Jurkat, Clone E6-1 (cell line): Measurements from ENCODE around the gene ADAM23.

Experiments
- DNase-seq: peaks from one replicate; pipeline ENCODE4 v3.0.0-alpha.2; 2011; ENCODE audit warnings: low read depth, low spot score
- H3K4me3 ChIP-seq: 2 replicates; pipeline ENCODE4 v1.5.1; 2011; ENCODE audit warnings: mild to moderate bottlenecking, low read length, control low read depth, moderate library complexity

Gene ADAM23

GRCh38 chr2:206615417-206616089 is 172.2 kb downstream of the ADAM23 start:
- DNase-seq = no peak
- H3K4me3 ChIP-seq = no peak overlapping the region

GRCh38 chr2:206616151-206616550 is 172.8 kb downstream of the ADAM23 start:
- no peak overlapping the region for H3K4me3 ChIP-seq
- DNase-seq = no peak

- DNase-seq = no peak
- H3K4me3 ChIP-seq = no peak overlapping the region
These were observed 175.7 kb downstream of the ADAM23 start for GRCh38 chr2:206619011-206619410.

- H3K4me3 ChIP-seq = no peak overlapping the region
These were observed 182.8 kb downstream of the ADAM23 start for GRCh38 chr2:206626108-206626507.

GRCh38 chr2:206627632-206628031 is 184.3 kb downstream of the ADAM23 start:
- DNase-seq = no peak
- H3K4me3 ChIP-seq = no peak overlapping the region

More at GRCh38 chr2:206626108-206626507, 182.8 kb downstream of the ADAM23 start:
- DNase-seq = no peak

GRCh38 chr2:206631340-206631739 is 188.0 kb downstream of the ADAM23 start:
- no peak overlapping the region for H3K4me3 ChIP-seq
- DNase-seq = no peak

GRCh38 chr2:206635015-206635414 is 191.7 kb downstream of the ADAM23 start:
- H3K4me3 ChIP-seq = no peak overlapping the region
- no peak for DNase-seq

- H3K4me3 ChIP-seq = no peak overlapping the region
- DNase-seq = no peak
These were observed 196.3 kb downstream of the ADAM23 start for GRCh38 chr2:206639636-206640035.

- no peak for DNase-seq
- no peak overlapping the region for H3K4me3 ChIP-seq
These were observed 197.9 kb downstream of the ADAM23 start for GRCh38 chr2:206641226-206641625.

GRCh38 chr2:206642075-206643025 is 199.0 kb downstream of the ADAM23 start, which contains the start of gene FAM237A:
FAM237A (plus strand) TSS chr2:206642487; CDS start chr2:206644237, 1,750 bp downstream.
- no peak within 1 kb of the TSS for H3K4me3 ChIP-seq
- peak; percentile 9 for DNase-seq

- DNase-seq = no peak
- H3K4me3 ChIP-seq = no peak overlapping the region
These were observed 204.7 kb downstream of the ADAM23 start for GRCh38 chr2:206647985-206648384.

GRCh38 chr2:206657087-206657486 is 213.8 kb downstream of the ADAM23 start:
- no peak for DNase-seq
- H3K4me3 ChIP-seq = no peak overlapping the region

- no peak for DNase-seq
- H3K4me3 ChIP-seq = no peak overlapping the region
These were observed 221.9 kb downstream of the ADAM23 start for GRCh38 chr2:206665251-206665650.
